Calu3 (cell line): Measurements from ENCODE around the gene FNDC7. TPM values are rescaled to one million over a fixed set of nuclear protein-coding genes. Genes with fewer than 3 reads are reported as not detected.

Experiments used
- BruUV-seq: library from RNA; stranded (reverse); fragments of 400-500 nt; replicated peaks from 2 replicates; lab custom pipeline; 2021; lab: Mats Ljungman, UMichigan
- CTCF ChIA-PET: fragments of 300-600 bp; sonication (Branson Sonifier 250); formaldehyde crosslinking; loops from one replicate; lab custom pipeline; 2022; ENCODE audit warnings: antibody characterized with exemption; lab: Charles Lee
- DNase-seq: peaks from one replicate; pipeline ENCODE4 v3.0.0; 2022
- H3K27ac Mint-ChIP-seq: one replicate; pipeline ENCODE4 v1.8.0; 2022; ENCODE audit warnings: mixed read lengths; ENCODE audit not compliant: unreplicated experiment
- H3K27me3 Mint-ChIP-seq: one replicate; pipeline ENCODE4 v1.8.0; 2022; ENCODE audit warnings: mixed read lengths; ENCODE audit not compliant: unreplicated experiment
- H3K36me3 Mint-ChIP-seq: one replicate; pipeline ENCODE4 v1.8.0; 2022; ENCODE audit warnings: mild to moderate bottlenecking, moderate library complexity, mixed read lengths; ENCODE audit not compliant: insufficient read depth, unreplicated experiment
- H3K4me1 Mint-ChIP-seq: one replicate; pipeline ENCODE4 v1.8.0; 2022; ENCODE audit warnings: mild to moderate bottlenecking, low read depth, mixed read lengths; ENCODE audit not compliant: unreplicated experiment
- H3K4me3 Mint-ChIP-seq: one replicate; pipeline ENCODE4 v1.8.0; 2022; ENCODE audit warnings: mild to moderate bottlenecking, low read depth, moderate library complexity, mixed read lengths; ENCODE audit not compliant: unreplicated experiment
- H3K9me3 Mint-ChIP-seq: one replicate; pipeline ENCODE4 v1.8.0; 2022; ENCODE audit warnings: low read depth, mixed read lengths; ENCODE audit not compliant: unreplicated experiment
- intact Hi-C: fragments of 100-400 bp; cut with micrococcal nuclease; formaldehyde crosslinking; loops from one replicate; pipeline ENCODE4 v1.10.0; 2022; ENCODE audit not compliant: unreplicated experiment
- total RNA-seq: library from RNA; stranded (reverse); gene quantifications from 2 replicates; pipeline ENCODE4 v1.2.3, GENCODE V29; 2022
- TF ChIP-seq, protein P1 (sequence below): fragments of 200-600 bp; IDR thresholded peaks from one replicate; pipeline ENCODE4 v1.8.0; 2022; ENCODE audit warnings: antibody characterized with exemption; ENCODE audit not compliant: unreplicated experiment

FNDC7 gene
- total RNA-seq, 1 experiment from 2014 or later, result not detected

DNA sequence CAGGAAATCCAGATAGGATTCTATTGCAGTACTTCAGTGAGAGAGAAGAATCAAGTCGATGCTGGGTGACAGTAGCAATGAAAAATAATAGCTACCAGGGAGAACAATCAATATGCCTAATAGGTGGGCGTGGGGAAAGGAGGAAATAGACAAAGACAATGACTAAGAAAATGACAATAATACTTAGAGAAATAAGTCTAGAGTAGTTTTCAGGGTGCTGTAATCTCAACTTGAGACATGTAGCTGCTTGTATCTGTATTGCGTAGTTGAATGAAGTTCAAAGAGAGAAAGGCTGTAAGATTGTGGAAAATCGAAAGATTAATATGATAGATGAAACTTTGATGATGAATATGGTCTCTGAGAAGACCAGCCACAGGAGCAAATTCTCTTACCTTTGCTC, 36.4 kb downstream of the FNDC7 start:
- CTCF ChIA-PET, result interaction anchor here (0.6 kb wide), 1 partner anchor 606 kb away, joined by 3 read pairs; no protein-coding TSS in a partner anchor
- Mint-ChIP-seq H3K9me3 (no peaks in the 10 kb centered on the region), H3K27me3 (no peaks in the 10 kb centered on the region), H3K4me3 (no peak overlapping the region), H3K36me3 (peaks cover 14% of the 10 kb centered on the region), H3K27ac (peak overlapping the region; percentile 2), H3K4me1 (peaks cover 19% of the 10 kb centered on the region)
- no TSS peak for BruUV-seq
- intact Hi-C loops, result no loop called here
- TF ChIP-seq, protein P1, sequence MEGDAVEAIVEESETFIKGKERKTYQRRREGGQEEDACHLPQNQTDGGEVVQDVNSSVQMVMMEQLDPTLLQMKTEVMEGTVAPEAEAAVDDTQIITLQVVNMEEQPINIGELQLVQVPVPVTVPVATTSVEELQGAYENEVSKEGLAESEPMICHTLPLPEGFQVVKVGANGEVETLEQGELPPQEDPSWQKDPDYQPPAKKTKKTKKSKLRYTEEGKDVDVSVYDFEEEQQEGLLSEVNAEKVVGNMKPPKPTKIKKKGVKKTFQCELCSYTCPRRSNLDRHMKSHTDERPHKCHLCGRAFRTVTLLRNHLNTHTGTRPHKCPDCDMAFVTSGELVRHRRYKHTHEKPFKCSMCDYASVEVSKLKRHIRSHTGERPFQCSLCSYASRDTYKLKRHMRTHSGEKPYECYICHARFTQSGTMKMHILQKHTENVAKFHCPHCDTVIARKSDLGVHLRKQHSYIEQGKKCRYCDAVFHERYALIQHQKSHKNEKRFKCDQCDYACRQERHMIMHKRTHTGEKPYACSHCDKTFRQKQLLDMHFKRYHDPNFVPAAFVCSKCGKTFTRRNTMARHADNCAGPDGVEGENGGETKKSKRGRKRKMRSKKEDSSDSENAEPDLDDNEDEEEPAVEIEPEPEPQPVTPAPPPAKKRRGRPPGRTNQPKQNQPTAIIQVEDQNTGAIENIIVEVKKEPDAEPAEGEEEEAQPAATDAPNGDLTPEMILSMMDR, result no peak
- DNase-seq, result no peak

DNA sequence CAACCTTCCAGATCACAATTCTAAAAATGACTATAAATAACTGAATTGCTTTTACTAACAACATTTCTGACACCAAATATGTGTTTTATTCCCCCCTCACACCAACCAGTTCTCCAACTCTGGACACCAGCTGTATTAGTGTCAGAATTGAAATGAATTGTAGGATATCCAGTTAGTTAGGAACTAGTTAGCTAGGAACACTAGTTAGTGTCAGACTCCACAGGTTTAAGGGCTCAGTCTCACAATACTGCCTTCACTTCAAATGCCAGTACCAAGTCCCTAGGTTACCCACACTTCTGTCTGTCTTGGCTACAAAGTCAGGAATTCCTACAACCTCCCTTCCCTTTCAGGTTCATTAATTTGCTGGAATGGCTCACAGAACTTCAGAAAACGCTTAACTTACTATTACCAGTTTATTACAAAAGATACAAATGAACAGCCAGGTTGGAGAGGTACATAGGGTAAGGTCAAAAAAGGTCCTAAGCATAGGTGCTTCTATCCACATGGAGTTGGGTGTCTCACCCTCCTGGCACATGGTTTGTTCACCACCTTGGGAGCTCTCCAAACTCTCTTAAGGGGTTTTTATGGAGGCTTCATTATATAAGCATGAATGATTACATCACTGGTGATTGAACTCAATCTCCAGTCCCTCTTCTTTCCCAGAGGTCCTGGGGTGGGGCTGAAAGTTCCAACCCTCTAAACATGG, 37.9 kb downstream of the FNDC7 start:
- TF ChIP-seq, protein P1, result no peak
- no peak for DNase-seq
- BruUV-seq, result no TSS peak
- intact Hi-C loops, result no loop called here
- peaks cover 14% of the 10 kb centered on the region for H3K36me3 Mint-ChIP-seq
- H3K4me1 Mint-ChIP-seq, result peaks cover 19% of the 10 kb centered on the region
- H3K27me3 Mint-ChIP-seq, result no peaks in the 10 kb centered on the region
- H3K4me3 Mint-ChIP-seq, result no peak overlapping the region
- CTCF ChIA-PET, result interaction anchor here (0.5 kb wide), 1 partner anchor 308 kb away, joined by 3 read pairs; no protein-coding TSS in a partner anchor
- no peaks in the 10 kb centered on the region for H3K9me3 Mint-ChIP-seq
- no peak overlapping the region for H3K27ac Mint-ChIP-seq

DNA sequence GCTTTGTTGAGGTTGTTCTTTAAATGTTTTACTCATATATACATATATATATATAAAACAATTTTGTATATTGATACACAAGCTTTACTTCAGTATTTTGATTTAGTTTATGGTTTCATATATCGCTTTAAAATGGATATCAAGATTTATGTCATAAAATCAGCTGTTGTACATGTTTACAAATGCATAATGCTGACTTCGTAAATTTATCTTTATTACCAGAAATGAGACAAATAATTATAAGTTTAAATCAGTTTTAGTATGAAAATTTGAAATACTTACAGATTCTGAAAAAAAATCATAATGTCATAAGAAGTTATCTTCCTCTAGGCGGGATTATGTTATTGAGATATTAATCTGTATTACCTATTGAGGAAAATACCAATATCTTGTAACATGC, 40.7 kb downstream of the FNDC7 start:
- no peak for DNase-seq
- no peaks in the 10 kb centered on the region for H3K9me3 Mint-ChIP-seq
- no peak overlapping the region for H3K27ac Mint-ChIP-seq
- no peaks in the 10 kb centered on the region for H3K27me3 Mint-ChIP-seq
- intact Hi-C loops, result no loop called here
- TF ChIP-seq, protein P1, result no peak
- no TSS peak for BruUV-seq
- H3K4me1 Mint-ChIP-seq, result peaks cover 18% of the 10 kb centered on the region
- CTCF ChIA-PET, result no interaction called here
- H3K36me3 Mint-ChIP-seq, result no peaks in the 10 kb centered on the region
- H3K4me3 Mint-ChIP-seq, result no peak overlapping the region

DNA sequence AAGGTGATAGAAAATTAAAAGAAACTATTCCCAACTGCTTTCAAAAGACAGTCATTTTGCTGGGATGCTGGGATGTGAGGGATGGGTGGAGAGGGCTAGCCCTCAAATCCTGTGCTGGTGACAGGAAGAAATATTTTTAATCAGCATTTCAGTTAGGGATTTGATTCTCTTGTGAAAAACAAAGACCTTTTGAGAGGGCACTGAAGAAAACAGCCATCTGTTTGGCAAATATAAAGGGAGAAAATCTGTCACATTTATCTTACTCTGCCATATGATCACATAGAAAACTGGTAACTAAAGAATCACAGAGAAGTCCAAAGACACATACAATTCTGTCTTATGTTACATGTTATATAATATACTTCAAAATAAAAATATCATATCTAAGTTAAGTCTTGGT, 46.1 kb downstream of the FNDC7 start:
- H3K4me3 Mint-ChIP-seq, result no peak overlapping the region
- no TSS peak for BruUV-seq
- no peaks in the 10 kb centered on the region for H3K9me3 Mint-ChIP-seq
- TF ChIP-seq, protein P1, result no peak
- H3K27me3 Mint-ChIP-seq, result no peaks in the 10 kb centered on the region
- no peaks in the 10 kb centered on the region for H3K4me1 Mint-ChIP-seq
- CTCF ChIA-PET, result no interaction called here
- intact Hi-C loops, result no loop called here
- DNase-seq, result no peak
- no peak overlapping the region for H3K27ac Mint-ChIP-seq
- no peaks in the 10 kb centered on the region for H3K36me3 Mint-ChIP-seq
